ENCODE measurements around the gene ITGB4. TPM values are rescaled to one million over a fixed set of nuclear protein-coding genes. Genes with fewer than 3 reads are reported as not detected.

ITGB4 gene
- total RNA-seq (2022; extraction: Qiagen RNA extraction), result 81.3 to 148 TPM (median 126 TPM) in 5 replicates

GRCh38 chr17:75720656-75721462 lies at the start of gene ITGB4:
Gene ITGB4 (plus strand): TSS chr17:75721459. CDS start chr17:75724704, 3,245 bp downstream.

GRCh38 chr17:75764711-75765421 lies 43.6 kb downstream of the ITGB4 start, which contains the start of gene GALK1:
Gene GALK1 (minus strand): TSS chr17:75765192. CDS start chr17:75765136, 56 bp downstream.

GRCh38 chr17:75784473-75785015 lies 63.3 kb downstream of the ITGB4 start, which contains the start of gene UNK:
Gene UNK (plus strand): TSS chr17:75784806. CDS start chr17:75784881, 75 bp downstream.

Other genes with a start within 250 kb of the ITGB4 start
- gene CASKIN2, start 205.9 kb upstream of the ITGB4 start, total RNA-seq (2022; extraction: Qiagen RNA extraction), result 7.3 to 14.5 TPM (median 12.9 TPM) in 5 replicates
- 24.7 to 40.2 TPM (median 35.3 TPM) in 5 replicates for gene TSEN54, start 204.9 kb upstream of the ITGB4 start, total RNA-seq (2022; extraction: Qiagen RNA extraction)
- 20.1 to 33.9 TPM (median 32.7 TPM) in 5 replicates for gene LLGL2, start 195.8 kb upstream of the ITGB4 start, total RNA-seq (2022; extraction: Qiagen RNA extraction)
- 31.9 to 58.4 TPM (median 48.6 TPM) in 5 replicates for gene MYO15B, start 133.7 kb upstream of the ITGB4 start, total RNA-seq (2022; extraction: Qiagen RNA extraction)
- 0.71 to 1.1 TPM (median 1.0 TPM) in 5 replicates for gene SMIM5, start 88.0 kb upstream of the ITGB4 start, total RNA-seq (2022; extraction: Qiagen RNA extraction)
- gene RECQL5, start 54.3 kb upstream of the ITGB4 start, total RNA-seq (2022; extraction: Qiagen RNA extraction), result 21.9 to 27.7 TPM (median 26.7 TPM) in 5 replicates
- gene SAP30BP, start 54.1 kb upstream of the ITGB4 start, total RNA-seq (2022; extraction: Qiagen RNA extraction), result 121 to 138 TPM (median 123 TPM) in 5 replicates
- gene GALK1, start 43.7 kb downstream of the ITGB4 start, total RNA-seq (2022; extraction: Qiagen RNA extraction), result 56.4 to 83.4 TPM (median 76.0 TPM) in 5 replicates
- 25.1 to 30.9 TPM (median 29.6 TPM) in 5 replicates for gene UNK, start 63.3 kb downstream of the ITGB4 start, total RNA-seq (2022; extraction: Qiagen RNA extraction)
- gene UNC13D, start 122.9 kb downstream of the ITGB4 start, total RNA-seq (2022; extraction: Qiagen RNA extraction), result 3.2 to 6.9 TPM (median 6.3 TPM) in 5 replicates
- 86.8 to 93.9 TPM (median 89.6 TPM) in 5 replicates for gene WBP2, start 133.9 kb downstream of the ITGB4 start, total RNA-seq (2022; extraction: Qiagen RNA extraction)
- gene TRIM47, start 157.1 kb downstream of the ITGB4 start, total RNA-seq (2022; extraction: Qiagen RNA extraction), result 145 to 227 TPM (median 215 TPM) in 5 replicates
- 24.6 to 40.6 TPM (median 35.3 TPM) in 5 replicates for gene TRIM65, start 175.5 kb downstream of the ITGB4 start, total RNA-seq (2022; extraction: Qiagen RNA extraction)
- gene MRPL38, start 183.4 kb downstream of the ITGB4 start, total RNA-seq (2022; extraction: Qiagen RNA extraction), result 78.3 to 135 TPM (median 120 TPM) in 5 replicates
- 3.8 to 8.2 TPM (median 7.2 TPM) in 5 replicates for gene FBF1, start 219.6 kb downstream of the ITGB4 start, total RNA-seq (2022; extraction: Qiagen RNA extraction)